Measurements from ENCODE around the gene SUN5. TPM values are rescaled to one million over a fixed set of nuclear protein-coding genes. Genes with fewer than 3 reads are reported as not detected.
A peak's percentile ranks its signal among the peaks of the same experiment; 100 is the strongest.

The SUN5 gene
- total and polyA plus RNA-seq, 5 donors from 2014 or later: not detected

DNA sequence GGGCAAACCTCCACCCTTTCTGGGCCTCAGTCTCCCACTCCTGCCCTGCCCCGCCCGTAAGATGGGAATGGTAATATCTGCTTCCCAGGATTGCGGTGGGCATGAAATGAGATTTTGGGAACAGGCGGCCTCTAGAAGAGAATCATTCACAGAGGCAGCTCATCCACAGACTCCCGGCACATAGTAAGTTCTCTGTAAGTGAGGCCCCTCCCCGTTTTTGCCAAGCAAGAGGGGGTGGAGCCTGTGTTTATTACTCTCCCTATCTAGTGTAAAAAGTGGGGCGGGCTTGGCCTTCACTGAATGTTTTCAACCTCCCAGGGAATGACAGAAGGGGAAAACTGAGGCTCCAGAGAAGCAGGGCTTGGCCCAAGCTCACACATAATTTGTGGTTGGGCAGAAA is 20.0 kb downstream of the SUN5 start:
- Mint-ChIP-seq H3K36me3 (no peaks in the 10 kb centered on the region), H3K27ac (peak overlapping the region in 1 of 3 donors; percentile 61), H3K4me3 (no peak overlapping the region), H3K4me1 (peaks cover 0 to 27% (median 12%) of the 10 kb centered on the region in 4 donors), H3K27me3 (no peaks in the 10 kb centered on the region), H3K9me3 (no peaks in the 10 kb centered on the region)
- H3K27ac ChIP-seq (ENCODE audit: insufficient read depth, low read length, poor library complexity, severe bottlenecking): no peak overlapping the region
- no peaks in the 10 kb centered on the region for H3K27me3 ChIP-seq (ENCODE audit: control insufficient read depth, insufficient read depth, low read length)
- DNase-seq: no peak
- no peak for ATAC-seq (ENCODE audit: low read depth in 2 of 2)
- H3K9me3 ChIP-seq (ENCODE audit: control insufficient read depth in 2 of 2, low read length in 2 of 2): no peaks in the 10 kb centered on the region
- H3K36me3 ChIP-seq (ENCODE audit: control insufficient read depth, insufficient read depth, low read length): no peaks in the 10 kb centered on the region
- no peaks in the 10 kb centered on the region for H3K4me1 ChIP-seq (ENCODE audit: control insufficient read depth, insufficient read depth, low read length, poor library complexity, severe bottlenecking)
- no peak overlapping the region for H3K4me3 ChIP-seq (ENCODE audit: low read depth, low read length)

DNA sequence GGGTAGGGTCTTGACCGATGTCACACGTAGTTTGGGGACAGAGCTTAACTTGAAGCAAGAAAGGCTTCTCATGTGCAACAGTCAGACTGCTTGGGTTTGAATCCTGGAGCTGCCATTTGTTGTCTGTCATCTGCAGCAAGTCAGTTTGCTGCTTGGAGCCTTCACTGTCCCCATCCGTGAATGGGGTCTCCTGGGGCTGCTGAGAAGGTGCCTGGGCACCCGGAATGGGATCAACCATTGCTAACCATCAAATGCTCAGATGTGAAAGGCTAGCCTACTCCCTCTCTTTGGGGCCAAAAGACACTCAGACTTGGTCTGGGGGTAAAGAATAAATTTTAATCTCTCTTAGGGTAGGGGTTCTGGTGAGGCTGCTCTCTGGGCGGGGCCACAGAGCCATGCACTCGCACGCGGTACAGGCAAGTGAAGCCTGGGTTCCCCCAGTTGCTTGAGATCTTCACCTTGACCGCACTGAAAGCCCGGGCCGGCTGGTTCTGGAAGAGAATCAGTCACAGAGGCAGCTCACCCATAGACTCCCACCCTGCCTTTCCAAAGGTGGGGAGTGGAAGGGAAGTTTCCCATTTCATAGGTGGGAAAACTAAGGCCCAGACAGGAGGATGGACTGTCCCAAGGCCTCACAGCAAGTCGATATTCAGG is 20.6 kb downstream of the SUN5 start:
- Mint-ChIP-seq H3K27ac (peak overlapping the region in 1 of 3 donors; percentile 29), H3K36me3 (no peaks in the 10 kb centered on the region), H3K9me3 (no peaks in the 10 kb centered on the region), H3K4me1 (peaks cover 0 to 30% (median 12%) of the 10 kb centered on the region in 4 donors), H3K4me3 (no peak overlapping the region), H3K27me3 (no peaks in the 10 kb centered on the region)
- Histone ChIP-seq H3K27me3 (ENCODE audit: control insufficient read depth, insufficient read depth, low read length) (no peaks in the 10 kb centered on the region), H3K4me1 (ENCODE audit: control insufficient read depth, insufficient read depth, low read length, poor library complexity, severe bottlenecking) (no peaks in the 10 kb centered on the region), H3K36me3 (ENCODE audit: control insufficient read depth, insufficient read depth, low read length) (no peaks in the 10 kb centered on the region), H3K27ac (ENCODE audit: insufficient read depth, low read length, poor library complexity, severe bottlenecking) (no peak overlapping the region), H3K9me3 (ENCODE audit: control insufficient read depth in 2 of 2, low read length in 2 of 2) (no peaks in the 10 kb centered on the region), H3K4me3 (ENCODE audit: low read depth, low read length) (no peak overlapping the region)
- no peak for ATAC-seq (ENCODE audit: low read depth in 2 of 2)
- no peak for DNase-seq

DNA sequence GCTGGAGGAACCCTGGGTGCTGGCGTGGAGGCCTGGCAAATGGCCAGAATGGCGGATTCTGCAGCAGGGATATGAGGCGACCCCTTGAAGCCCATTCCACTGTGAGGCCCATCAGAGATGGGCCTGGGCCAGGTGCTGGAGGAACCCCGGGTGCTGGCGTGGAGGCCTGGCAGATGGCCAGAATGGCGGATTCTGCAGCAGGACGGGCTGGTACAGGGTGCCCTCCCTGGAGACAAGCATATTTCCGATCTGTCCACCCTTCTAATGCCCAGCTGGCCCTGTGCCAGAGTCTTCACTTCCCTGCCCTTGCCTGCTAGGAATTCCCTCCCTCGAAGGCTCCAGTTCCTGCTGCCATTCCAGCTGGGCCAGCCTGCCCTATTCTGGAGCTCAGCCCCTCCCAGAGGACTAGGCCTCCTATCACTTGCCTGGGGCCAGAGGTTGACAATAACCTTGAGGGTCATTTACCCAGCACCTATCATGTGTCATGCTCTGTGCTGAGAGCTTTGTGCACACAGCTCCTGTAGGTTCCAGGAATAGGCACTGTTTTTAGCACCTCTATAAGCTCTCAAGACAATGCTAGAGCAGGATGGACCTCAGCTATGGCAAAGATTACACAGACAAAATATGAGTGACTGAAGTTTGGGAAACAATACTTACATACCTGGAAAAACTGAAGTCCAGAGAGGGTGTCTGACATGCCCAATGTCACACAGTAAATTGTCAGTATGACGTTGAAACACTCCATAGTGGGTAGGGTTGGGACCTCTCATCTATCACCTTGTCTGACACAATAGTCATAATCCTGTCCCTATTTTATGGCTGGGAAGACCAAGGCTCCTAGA is 21.4 kb downstream of the SUN5 start:
- H3K36me3 Mint-ChIP-seq: no peaks in the 10 kb centered on the region
- no peak overlapping the region for H3K27ac Mint-ChIP-seq
- no peak overlapping the region for H3K4me3 Mint-ChIP-seq
- Histone ChIP-seq H3K9me3 (ENCODE audit: control insufficient read depth in 2 of 2, low read length in 2 of 2) (no peaks in the 10 kb centered on the region), H3K4me1 (ENCODE audit: control insufficient read depth, insufficient read depth, low read length, poor library complexity, severe bottlenecking) (no peaks in the 10 kb centered on the region), H3K27ac (ENCODE audit: insufficient read depth, low read length, poor library complexity, severe bottlenecking) (no peak overlapping the region), H3K4me3 (ENCODE audit: low read depth, low read length) (no peak overlapping the region), H3K36me3 (ENCODE audit: control insufficient read depth, insufficient read depth, low read length) (no peaks in the 10 kb centered on the region), H3K27me3 (ENCODE audit: control insufficient read depth, insufficient read depth, low read length) (no peaks in the 10 kb centered on the region)
- no peaks in the 10 kb centered on the region for H3K9me3 Mint-ChIP-seq
- no peak for DNase-seq
- ATAC-seq (ENCODE audit: low read depth in 2 of 2): no peak
- H3K4me1 Mint-ChIP-seq: peaks cover 0 to 33% (median 12%) of the 10 kb centered on the region in 4 donors
- no peaks in the 10 kb centered on the region for H3K27me3 Mint-ChIP-seq

- Mint-ChIP-seq H3K27me3 (no peaks in the 10 kb centered on the region), H3K36me3 (peaks cover 5% of the 10 kb centered on the region), H3K9me3 (peaks cover 0 to 11% (median 0%) of the 10 kb centered on the region in 7 donors), H3K27ac (peak overlapping the region in 1 of 3 donors; percentile 47), H3K4me1 (peaks cover 0 to 28% (median 15%) of the 10 kb centered on the region in 4 donors), H3K4me3 (no peak overlapping the region)
- H3K4me3 ChIP-seq (ENCODE audit: low read depth, low read length): no peak overlapping the region
- H3K4me1 ChIP-seq (ENCODE audit: control insufficient read depth, insufficient read depth, low read length, poor library complexity, severe bottlenecking): peaks cover 7% of the 10 kb centered on the region
- H3K27me3 ChIP-seq (ENCODE audit: control insufficient read depth, insufficient read depth, low read length): no peaks in the 10 kb centered on the region
- no peak for ATAC-seq (ENCODE audit: low read depth in 2 of 2)
- H3K27ac ChIP-seq (ENCODE audit: insufficient read depth, low read length, poor library complexity, severe bottlenecking): no peak overlapping the region
- no peaks in the 10 kb centered on the region for H3K36me3 ChIP-seq (ENCODE audit: control insufficient read depth, insufficient read depth, low read length)
- no peak for DNase-seq
- peaks cover 0 to 7% of the 10 kb centered on the region in 2 experiments for H3K9me3 ChIP-seq (ENCODE audit: control insufficient read depth in 2 of 2, low read length in 2 of 2)
These were observed 23.2 kb downstream of the SUN5 start for GRCh38 chr20:32980990-32981389.

DNA sequence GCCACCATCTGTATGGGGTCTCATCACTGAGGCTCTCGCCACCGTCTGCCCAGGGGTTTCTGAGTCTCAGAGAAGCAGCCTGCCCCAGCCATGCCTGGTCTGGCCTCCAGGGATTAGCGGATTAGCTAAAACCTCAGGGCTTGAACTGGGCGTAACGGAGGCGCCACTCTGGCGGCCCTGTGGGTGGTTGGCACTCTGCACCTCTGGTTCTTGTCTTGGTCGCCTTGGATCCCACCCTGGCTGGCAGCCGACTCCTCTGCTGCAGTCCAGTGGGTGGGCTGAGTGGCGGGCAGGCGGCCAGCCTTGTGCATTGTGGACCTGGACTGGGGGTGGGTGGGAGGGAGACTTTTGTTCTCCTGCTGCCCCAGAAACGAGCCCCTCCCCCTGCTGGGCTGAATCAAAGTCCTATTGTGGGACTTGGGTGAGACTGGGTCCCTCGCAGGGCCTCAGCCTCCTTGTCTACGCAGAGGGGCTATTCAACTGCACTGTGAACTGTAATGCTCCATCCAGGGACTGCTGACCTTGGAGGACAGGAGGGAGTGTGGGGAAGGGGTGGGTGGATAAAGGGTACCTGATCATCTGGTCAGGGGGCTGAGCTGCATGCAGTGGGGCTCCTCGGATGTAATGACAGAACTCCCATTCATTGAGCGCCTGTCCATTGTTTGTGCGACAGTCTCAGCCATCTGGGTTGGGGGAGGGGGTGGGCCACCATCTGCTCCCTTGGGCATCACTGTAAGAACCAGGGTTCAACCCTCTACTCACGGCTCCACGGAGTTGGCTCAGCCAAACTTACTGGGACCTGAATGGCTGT is 23.9 kb downstream of the SUN5 start:
- Mint-ChIP-seq H3K27ac (peak overlapping the region in 1 of 3 donors; percentile 47), H3K36me3 (peaks cover 5% of the 10 kb centered on the region), H3K4me1 (peaks cover 0 to 28% (median 15%) of the 10 kb centered on the region in 4 donors), H3K9me3 (peaks cover 0 to 15% (median 0%) of the 10 kb centered on the region in 7 donors), H3K4me3 (no peak overlapping the region), H3K27me3 (no peaks in the 10 kb centered on the region)
- no peak overlapping the region for H3K4me3 ChIP-seq (ENCODE audit: low read depth, low read length)
- peaks cover 10% of the 10 kb centered on the region for H3K4me1 ChIP-seq (ENCODE audit: control insufficient read depth, insufficient read depth, low read length, poor library complexity, severe bottlenecking)
- no peak overlapping the region for H3K27ac ChIP-seq (ENCODE audit: insufficient read depth, low read length, poor library complexity, severe bottlenecking)
- H3K27me3 ChIP-seq (ENCODE audit: control insufficient read depth, insufficient read depth, low read length): no peaks in the 10 kb centered on the region
- H3K36me3 ChIP-seq (ENCODE audit: control insufficient read depth, insufficient read depth, low read length): no peaks in the 10 kb centered on the region
- DNase-seq (no peak), ATAC-seq (ENCODE audit: low read depth in 2 of 2) (no peak)
- H3K9me3 ChIP-seq (ENCODE audit: control insufficient read depth in 2 of 2, low read length in 2 of 2): peaks cover 0 to 10% of the 10 kb centered on the region in 2 experiments

- no peak for ATAC-seq (ENCODE audit: low read depth in 2 of 2)
- H3K36me3 Mint-ChIP-seq: peaks cover 5% of the 10 kb centered on the region
- H3K4me3 Mint-ChIP-seq: peak overlapping the region in 1 of 4 donors; percentile 23
- Histone ChIP-seq H3K27me3 (ENCODE audit: control insufficient read depth, insufficient read depth, low read length) (no peaks in the 10 kb centered on the region), H3K27ac (ENCODE audit: insufficient read depth, low read length, poor library complexity, severe bottlenecking) (no peak overlapping the region), H3K36me3 (ENCODE audit: control insufficient read depth, insufficient read depth, low read length) (no peaks in the 10 kb centered on the region), H3K4me3 (ENCODE audit: low read depth, low read length) (no peak overlapping the region), H3K4me1 (ENCODE audit: control insufficient read depth, insufficient read depth, low read length, poor library complexity, severe bottlenecking) (peaks cover 17% of the 10 kb centered on the region), H3K9me3 (ENCODE audit: control insufficient read depth in 2 of 2, low read length in 2 of 2) (peaks cover 0 to 10% of the 10 kb centered on the region in 2 experiments)
- no peak for DNase-seq
- peak overlapping the region; percentile 38 to 86 (median 85) for H3K27ac Mint-ChIP-seq
- H3K9me3 Mint-ChIP-seq: peaks cover 0 to 16% (median 0%) of the 10 kb centered on the region in 7 donors
- H3K4me1 Mint-ChIP-seq: peaks cover 0 to 32% (median 19%) of the 10 kb centered on the region in 4 donors
- H3K27me3 Mint-ChIP-seq: no peaks in the 10 kb centered on the region
These were observed 24.8 kb downstream of the SUN5 start for GRCh38 chr20:32979201-32979998.

DNA sequence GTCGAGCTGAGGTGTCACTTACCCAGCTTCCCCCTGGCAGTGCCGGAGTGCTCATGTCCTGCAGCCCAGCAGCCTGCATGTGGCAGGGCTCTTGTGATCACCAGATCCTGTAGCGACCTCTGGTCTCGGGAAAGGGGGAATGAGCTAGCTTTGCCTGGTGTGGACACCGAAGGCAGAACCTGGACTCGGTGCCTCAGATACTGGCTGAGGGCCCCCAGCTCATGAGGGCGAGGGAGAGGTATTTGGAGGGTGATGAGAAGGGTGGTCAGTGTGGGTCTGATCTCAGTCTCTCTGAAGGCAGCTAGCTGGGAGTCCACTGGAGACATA is 26.3 kb downstream of the SUN5 start:
- no peaks in the 10 kb centered on the region for H3K27me3 ChIP-seq (ENCODE audit: control insufficient read depth, insufficient read depth, low read length)
- H3K4me3 ChIP-seq (ENCODE audit: low read depth, low read length): no peak overlapping the region
- peaks cover 0 to 10% of the 10 kb centered on the region in 2 experiments for H3K9me3 ChIP-seq (ENCODE audit: control insufficient read depth in 2 of 2, low read length in 2 of 2)
- no peak for DNase-seq
- Mint-ChIP-seq H3K27ac (peak overlapping the region in 1 of 3 donors; percentile 90), H3K4me3 (peak overlapping the region in 1 of 4 donors; percentile 48), H3K27me3 (no peaks in the 10 kb centered on the region), H3K36me3 (peaks cover 5% of the 10 kb centered on the region), H3K4me1 (peaks cover 5 to 46% (median 22%) of the 10 kb centered on the region in 4 donors), H3K9me3 (peaks cover 0 to 16% (median 0%) of the 10 kb centered on the region in 7 donors)
- no peak for ATAC-seq (ENCODE audit: low read depth in 2 of 2)
- peaks cover 32% of the 10 kb centered on the region for H3K4me1 ChIP-seq (ENCODE audit: control insufficient read depth, insufficient read depth, low read length, poor library complexity, severe bottlenecking)
- H3K36me3 ChIP-seq (ENCODE audit: control insufficient read depth, insufficient read depth, low read length): no peaks in the 10 kb centered on the region
- H3K27ac ChIP-seq (ENCODE audit: insufficient read depth, low read length, poor library complexity, severe bottlenecking): no peak overlapping the region
